Neuronal stem cell (in vitro differentiated cells): ENCODE measurements around the gene LXN.

Experiments used
- DNase-seq: peaks from one replicate; pipeline ENCODE4 v3.0.0-alpha.2; 2013; ENCODE audit warnings: low spot score
- H2AFZ ChIP-seq: one replicate; pipeline ENCODE4 v1.6.1; 2013; ENCODE audit warnings: mild to moderate bottlenecking, low read length, inconsistent platforms
- H2AK5ac ChIP-seq: 2 replicates; pipeline ENCODE4 v1.6.1; 2013; ENCODE audit warnings: low read depth, mild to moderate bottlenecking, inconsistent platforms, low read length, moderate library complexity, mixed read lengths
- H2BK120ac ChIP-seq: 2 replicates; pipeline ENCODE4 v1.6.1; 2013; ENCODE audit warnings: low read depth, mild to moderate bottlenecking, inconsistent platforms, low read length, moderate library complexity, mixed read lengths
- H2BK12ac ChIP-seq: one replicate; pipeline ENCODE4 v1.6.1; 2013; ENCODE audit warnings: low read length, inconsistent platforms
- H2BK15ac ChIP-seq: 2 replicates; pipeline ENCODE4 v1.6.1; 2013; ENCODE audit warnings: mild to moderate bottlenecking, low read length, inconsistent platforms, mixed read lengths
- H2BK5ac ChIP-seq: one replicate; pipeline ENCODE4 v1.6.1; 2013; ENCODE audit warnings: inconsistent platforms, mild to moderate bottlenecking, low read length, moderate library complexity
- H3K14ac ChIP-seq: one replicate; pipeline ENCODE4 v1.6.1; 2013; ENCODE audit warnings: low read length, inconsistent platforms
- H3K18ac ChIP-seq: 2 replicates; pipeline ENCODE4 v1.6.1; 2013; ENCODE audit warnings: low read length, inconsistent platforms
- H3K23ac ChIP-seq: 2 replicates; pipeline ENCODE4 v1.6.1; 2013; ENCODE audit warnings: low read depth, mild to moderate bottlenecking, mixed read lengths, low read length, inconsistent platforms; ENCODE audit not compliant: poor library complexity
- H3K27ac ChIP-seq: replicated peaks from 3 replicates; pipeline ENCODE4 v1.5.1; 2013; ENCODE audit warnings: low read length, inconsistent platforms
- H3K27me3 ChIP-seq, 3 experiments: 2 replicates each; pipeline ENCODE4 v1.6.1; 2013; ENCODE audit warnings: low read length in 3 of 3, mild to moderate bottlenecking in 2 of 3, inconsistent platforms in 1 of 3, low read depth in 1 of 3, mixed read lengths in 1 of 3, moderate library complexity in 1 of 3; ENCODE audit not compliant: control insufficient read depth in 3 of 3, insufficient read depth in 3 of 3
- H3K36me3 ChIP-seq, 2 donors: replicated peaks in 1 of 2; 2 replicates each; pipeline ENCODE4 v1.6.1; 2013; ENCODE audit warnings: low read length in 2 of 2; ENCODE audit not compliant: control insufficient read depth in 2 of 2, insufficient read depth in 2 of 2
- H3K4ac ChIP-seq: 2 replicates; pipeline ENCODE4 v1.6.1; 2013; ENCODE audit warnings: inconsistent platforms, mild to moderate bottlenecking, low read length, moderate library complexity
- H3K4me1 ChIP-seq, 2 donors: 1 replicate in 1 of 2; 2 replicates in 1 of 2; pipeline ENCODE4 v1.6.1; 2013; ENCODE audit warnings: low read length in 2 of 2, low read depth in 1 of 2; ENCODE audit not compliant: control insufficient read depth in 2 of 2, insufficient read depth in 1 of 2
- H3K4me2 ChIP-seq: one replicate; pipeline ENCODE4 v1.6.1; 2013; ENCODE audit warnings: mild to moderate bottlenecking, low read length, inconsistent platforms; ENCODE audit not compliant: insufficient read depth, poor library complexity, severe bottlenecking
- H3K4me3 ChIP-seq, 2 donors: 2 replicates each; pipeline ENCODE4 v1.5.1; 2013; ENCODE audit warnings: low read length in 2 of 2, mild to moderate bottlenecking in 2 of 2, inconsistent platforms in 1 of 2, moderate library complexity in 1 of 2
- H3K79me1 ChIP-seq: one replicate; pipeline ENCODE4 v1.6.1; 2013; ENCODE audit warnings: low read depth, mild to moderate bottlenecking, inconsistent platforms, low read length, moderate library complexity
- H3K9ac ChIP-seq: one replicate; pipeline ENCODE4 v1.6.1; 2013; ENCODE audit warnings: mild to moderate bottlenecking, low read depth, low read length, inconsistent platforms; ENCODE audit not compliant: poor library complexity
- H3K9me3 ChIP-seq, 2 donors: replicated peaks in 1 of 2; 2 replicates each; pipeline versions ENCODE3 to v1.6.1; 2013; ENCODE audit warnings: low read length in 2 of 2, mild to moderate bottlenecking in 2 of 2, inconsistent platforms in 1 of 2, low read depth in 1 of 2, mixed read lengths in 1 of 2, moderate library complexity in 1 of 2; ENCODE audit not compliant: control insufficient read depth in 2 of 2, insufficient read depth in 1 of 2
- H4K8ac ChIP-seq: one replicate; pipeline ENCODE4 v1.6.1; 2013; ENCODE audit warnings: low read depth, mild to moderate bottlenecking, inconsistent platforms, low read length, moderate library complexity
- H4K91ac ChIP-seq: one replicate; pipeline ENCODE4 v1.6.1; 2013; ENCODE audit warnings: low read length, low read depth, mild to moderate bottlenecking, inconsistent platforms; ENCODE audit not compliant: poor library complexity
- WGBS, 2 donors: extraction: QIAGEN DNeasy Blood & Tissue Kit; methylation state at CpG; one replicate each; pipeline ENCODE4 v1.1.7; 2013; ENCODE audit warnings: missing lambda C conversion rate in 2 of 2, mixed read lengths in 1 of 2; ENCODE audit not compliant: insufficient read length in 2 of 2, insufficient replicate concordance in 1 of 2; ENCODE audit errors: extremely low coverage in 2 of 2; 5-methylcytosine and 5-hydroxymethylcytosine counted together

Gene LXN

DNA sequence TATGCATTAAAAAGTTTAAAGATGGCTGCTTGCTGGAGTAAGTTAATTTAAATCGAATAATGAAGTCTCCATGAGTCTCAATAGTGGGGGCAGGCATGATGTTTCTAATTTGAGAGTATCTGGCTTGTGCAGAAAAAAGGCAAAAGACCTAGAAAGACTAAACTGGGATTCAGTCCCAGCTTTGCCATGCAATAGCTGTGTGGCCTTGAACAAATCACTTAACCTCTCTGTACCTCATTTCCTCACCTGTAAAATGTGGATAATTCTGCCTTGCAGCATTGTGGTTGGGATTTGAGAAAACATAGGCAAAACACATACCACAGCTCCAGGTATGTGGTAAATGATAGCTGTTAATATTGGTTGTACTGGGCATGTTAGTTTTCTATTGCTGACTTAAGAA is 8.6 kb downstream of the LXN start:
- Histone ChIP-seq H4K91ac (no peak overlapping the region), H3K14ac (no peak overlapping the region), H3K4ac (no peak overlapping the region), H2BK120ac (no peak overlapping the region), H3K4me3 (no peak overlapping the region), H3K18ac (no peak overlapping the region), H3K27me3 (no peaks in the 10 kb centered on the region), H3K4me2 (no peak overlapping the region), H2BK12ac (no peak overlapping the region), H3K9me3 (no peaks in the 10 kb centered on the region), H3K36me3 (peaks cover 12 to 96% of the 10 kb centered on the region in 2 donors), H2BK15ac (no peak overlapping the region), H2BK5ac (no peak overlapping the region), H3K23ac (no peak overlapping the region), H2AK5ac (no peak overlapping the region), H3K79me1 (no peaks in the 10 kb centered on the region), H4K8ac (no peak overlapping the region), H2AFZ (no peak overlapping the region), H3K27ac (no peak overlapping the region), H3K4me1 (no peaks in the 10 kb centered on the region), H3K9ac (no peak overlapping the region)
- no CpG with 5 or more reads among the region's 1 CpG for WGBS, 2 donors
- DNase-seq, result no peak

DNA sequence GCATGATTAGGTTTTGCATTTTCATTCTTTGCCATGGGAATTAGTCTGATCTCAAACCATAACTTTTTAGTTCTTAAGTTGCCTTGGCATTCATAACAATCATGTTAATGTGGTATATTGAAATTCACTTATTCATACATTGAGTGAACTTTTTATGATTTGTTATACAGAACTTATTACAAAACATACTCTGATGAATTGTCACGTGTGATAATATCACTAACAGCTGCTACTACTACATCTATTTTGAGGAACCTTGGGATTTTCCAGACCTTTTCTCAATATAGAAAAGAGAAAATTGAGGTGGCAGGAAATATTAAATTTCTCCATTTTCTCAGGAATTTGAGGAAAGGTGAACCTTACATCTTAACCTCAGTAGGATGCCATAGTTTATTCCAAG is 9.2 kb downstream of the LXN start:
- Histone ChIP-seq H2BK120ac (no peak overlapping the region), H2AFZ (no peak overlapping the region), H3K4ac (no peak overlapping the region), H4K91ac (no peak overlapping the region), H3K4me1 (no peaks in the 10 kb centered on the region), H3K36me3 (peaks cover 10 to 95% of the 10 kb centered on the region in 2 donors), H3K4me3 (no peak overlapping the region), H2BK5ac (no peak overlapping the region), H3K27me3 (no peaks in the 10 kb centered on the region), H3K23ac (no peak overlapping the region), H3K79me1 (no peaks in the 10 kb centered on the region), H3K4me2 (no peak overlapping the region), H2BK15ac (no peak overlapping the region), H3K9ac (no peak overlapping the region), H3K27ac (no peak overlapping the region), H3K14ac (no peak overlapping the region), H2BK12ac (no peak overlapping the region), H3K9me3 (no peaks in the 10 kb centered on the region), H4K8ac (no peak overlapping the region), H2AK5ac (no peak overlapping the region), H3K18ac (no peak overlapping the region)
- DNase-seq, result no peak
- no CpG with 5 or more reads among the region's 1 CpG for WGBS, 2 donors

DNA sequence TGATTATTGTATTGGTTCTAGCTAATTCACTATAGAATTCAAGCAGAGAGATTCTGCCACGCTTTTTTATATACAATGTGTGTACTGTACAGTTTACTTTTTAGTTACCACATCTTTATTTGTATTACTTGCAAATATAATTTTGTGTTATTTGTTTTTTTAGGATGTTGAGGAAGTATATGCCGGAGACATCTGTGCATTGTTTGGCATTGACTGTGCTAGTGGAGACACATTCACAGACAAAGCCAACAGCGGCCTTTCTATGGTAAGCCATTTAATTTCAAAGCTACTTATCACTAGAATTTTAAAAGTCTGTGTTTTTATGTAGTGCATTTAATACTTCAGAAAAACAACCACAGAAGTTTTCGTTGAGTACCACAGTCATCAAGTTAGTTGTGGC is 11.7 kb downstream of the LXN start:
- no peak overlapping the region for H3K23ac ChIP-seq
- H2BK15ac ChIP-seq, result no peak overlapping the region
- no peaks in the 10 kb centered on the region for H3K79me1 ChIP-seq
- no peak overlapping the region for H2BK120ac ChIP-seq
- DNase-seq, result no peak
- H2AK5ac ChIP-seq, result no peak overlapping the region
- no peaks in the 10 kb centered on the region for H3K9me3 ChIP-seq
- H3K27me3 ChIP-seq, result no peaks in the 10 kb centered on the region
- no CpG with 5 or more reads among the region's 4 CpGs for WGBS, 2 donors
- no peaks in the 10 kb centered on the region for H3K4me1 ChIP-seq
- H2BK5ac ChIP-seq, result no peak overlapping the region
- H3K4me3 ChIP-seq, result no peak overlapping the region
- H3K14ac ChIP-seq, result no peak overlapping the region
- H3K18ac ChIP-seq, result no peak overlapping the region
- no peak overlapping the region for H2AFZ ChIP-seq
- no peak overlapping the region for H2BK12ac ChIP-seq
- H3K27ac ChIP-seq, result no peak overlapping the region
- no peak overlapping the region for H4K91ac ChIP-seq
- H3K4ac ChIP-seq, result no peak overlapping the region
- H3K36me3 ChIP-seq, result peaks cover 7 to 90% of the 10 kb centered on the region in 2 donors
- H3K9ac ChIP-seq, result no peak overlapping the region
- no peak overlapping the region for H3K4me2 ChIP-seq
- no peak overlapping the region for H4K8ac ChIP-seq

DNA sequence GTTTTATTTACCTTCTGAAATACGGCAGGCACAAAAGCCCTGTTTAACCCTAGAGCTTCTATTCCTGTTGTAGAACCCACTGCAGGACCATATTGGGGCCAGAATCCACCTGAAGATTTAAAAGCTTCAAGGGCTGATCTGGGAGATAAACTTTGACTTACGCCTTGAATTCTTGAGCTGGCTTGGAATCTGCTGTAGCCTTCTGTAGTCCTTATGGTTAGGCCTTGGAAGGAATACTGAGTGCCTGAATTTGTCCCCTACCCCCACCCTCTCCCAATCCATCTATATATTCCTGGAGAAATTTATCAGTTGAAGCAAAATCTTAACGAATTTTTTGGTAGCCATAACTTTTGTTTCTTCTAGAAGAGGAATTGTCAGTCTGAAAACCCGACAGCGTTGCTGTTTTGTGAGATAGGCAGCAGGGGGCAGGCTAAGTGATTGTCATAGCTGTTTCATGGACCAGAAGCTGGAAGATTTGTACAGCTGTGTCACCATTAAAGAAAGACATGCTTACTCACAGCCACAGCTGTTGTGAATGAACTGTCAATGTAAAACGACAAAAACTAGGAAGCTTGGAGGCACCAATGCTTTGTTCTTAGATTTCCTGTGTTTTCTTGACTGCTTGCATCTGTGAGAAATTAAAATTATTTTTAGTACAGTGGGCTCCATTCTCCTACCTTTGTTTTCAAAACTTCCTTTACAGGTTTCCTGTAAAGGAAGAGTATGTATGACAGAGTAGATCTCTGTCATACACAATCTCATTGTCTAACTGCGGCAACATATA is 12.8 kb downstream of the LXN start:
- no peak overlapping the region for H3K9ac ChIP-seq

More for the DNA sequence above, 12.8 kb downstream of the LXN start:
- H3K4me3 ChIP-seq, result no peak overlapping the region
- H3K4ac ChIP-seq, result no peak overlapping the region
- DNase-seq, result peak; percentile 8
- no peak overlapping the region for H3K4me2 ChIP-seq
- no peak overlapping the region for H2BK12ac ChIP-seq
- H4K8ac ChIP-seq, result no peak overlapping the region
- H2AFZ ChIP-seq, result no peak overlapping the region
- no peaks in the 10 kb centered on the region for H3K4me1 ChIP-seq
- no peaks in the 10 kb centered on the region for H3K27me3 ChIP-seq
- H2BK120ac ChIP-seq, result no peak overlapping the region
- no peak overlapping the region for H4K91ac ChIP-seq
- no peak overlapping the region for H2AK5ac ChIP-seq
- H2BK5ac ChIP-seq, result no peak overlapping the region
- H3K36me3 ChIP-seq, result peaks cover 7 to 87% of the 10 kb centered on the region in 2 donors
- H3K79me1 ChIP-seq, result no peaks in the 10 kb centered on the region
- H3K14ac ChIP-seq, result no peak overlapping the region
- WGBS, 2 donors, result no CpG with 5 or more reads among the region's 7 CpGs
- H2BK15ac ChIP-seq, result no peak overlapping the region
- no peak overlapping the region for H3K27ac ChIP-seq
- H3K9me3 ChIP-seq, result no peaks in the 10 kb centered on the region
- H3K18ac ChIP-seq, result no peak overlapping the region
- H3K23ac ChIP-seq, result no peak overlapping the region
